ENCODE measurements around the gene PFDN4.
"Not testable (repeated sequence)": the region's sequence is repeated elsewhere in the genome, so short reads cannot be mapped to it uniquely, and the experiment has no call there.

Gene PFDN4

DNA sequence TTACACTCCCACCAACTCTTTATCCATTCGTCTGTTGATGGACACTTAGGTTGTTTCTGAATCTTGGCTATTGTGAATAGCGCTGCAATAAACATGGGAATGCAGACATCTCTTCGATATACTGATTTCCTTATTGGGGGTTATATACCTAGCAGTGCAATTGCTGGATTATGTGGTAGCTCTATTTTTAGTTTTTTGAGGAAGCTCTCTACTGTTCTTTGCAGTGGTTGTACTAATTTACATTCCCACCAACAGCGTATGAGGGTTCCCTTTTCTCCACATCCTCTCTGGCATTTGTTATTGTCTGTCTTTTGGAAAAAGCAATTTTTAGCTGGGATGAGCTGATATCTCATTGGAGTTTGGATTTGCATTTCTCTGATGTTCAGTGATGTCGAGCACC is 4.6 kb upstream of the PFDN4 start:
- DNase-seq = no peak

GRCh38 chr20:54204063-54204462 is 3.8 kb upstream of the PFDN4 start:
- no peak for DNase-seq

DNA sequence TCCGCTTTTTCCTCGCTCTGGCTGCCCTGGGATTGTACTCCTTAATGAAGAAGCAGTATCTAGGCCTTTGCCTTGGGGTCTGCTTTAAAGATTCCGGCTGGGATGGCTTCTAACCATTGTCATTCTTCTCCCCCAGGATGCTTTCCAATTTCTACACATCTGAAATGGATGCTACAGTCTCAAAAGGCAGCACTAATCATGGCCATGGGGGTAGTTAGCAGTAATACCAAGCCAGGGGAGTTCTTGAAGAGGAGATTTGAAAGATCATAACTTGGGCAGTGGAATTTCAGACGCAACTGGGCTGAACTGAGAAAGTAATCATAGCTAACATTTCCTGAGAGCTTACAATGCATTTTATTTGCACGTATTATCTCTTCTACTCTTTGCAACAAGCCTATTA is 3.4 kb upstream of the PFDN4 start:
- DNase-seq = no peak

DNA sequence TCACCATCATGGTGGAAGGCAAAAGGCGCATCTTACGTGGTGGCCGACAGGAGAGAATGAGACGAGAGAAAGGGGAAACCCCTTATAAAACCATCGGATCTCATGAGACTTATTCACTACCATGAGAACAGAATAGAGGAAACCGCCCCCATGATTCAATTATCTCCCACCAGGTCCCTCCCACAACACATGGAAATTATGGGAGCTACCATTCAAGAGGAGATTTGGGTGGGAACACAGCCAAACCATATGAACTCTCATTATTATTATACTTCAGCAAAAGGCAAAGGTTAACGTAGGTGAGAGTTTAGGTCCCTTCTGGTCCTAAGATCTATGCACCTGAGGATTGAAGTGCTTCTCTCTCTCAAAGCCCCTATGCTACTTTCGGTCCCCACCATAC is 2.4 kb upstream of the PFDN4 start:
- DNase-seq = no peak

GRCh38 chr20:54207053-54207742 is 689 bp upstream of the PFDN4 start:
- DNase-seq = no peak

- DNase-seq = no peak
Observed at GRCh38 chr20:54208548-54209176, 775 bp downstream of the PFDN4 start.

GRCh38 chr20:54209216-54209813 is 1.4 kb downstream of the PFDN4 start:
- no peak for DNase-seq

DNA sequence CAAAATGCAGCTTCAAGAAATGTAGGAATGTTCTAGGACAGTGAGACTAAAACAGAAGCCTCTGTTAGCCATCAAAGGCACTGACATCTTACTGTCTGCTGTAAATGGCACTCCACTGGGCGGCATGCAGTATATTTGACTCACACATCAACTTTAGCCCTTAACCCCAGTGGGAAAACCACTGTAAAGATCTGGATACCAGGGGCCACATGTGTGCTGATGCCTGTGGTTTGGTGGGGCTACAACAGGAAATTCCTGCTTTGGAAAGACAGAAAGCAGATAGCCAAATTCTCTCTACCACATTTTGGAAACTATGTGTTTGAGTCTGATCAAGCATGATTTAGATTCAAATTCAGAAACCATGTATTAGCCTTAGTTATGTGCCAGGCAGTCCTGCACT is 4.3 kb downstream of the PFDN4 start:
- no peak for DNase-seq

DNA sequence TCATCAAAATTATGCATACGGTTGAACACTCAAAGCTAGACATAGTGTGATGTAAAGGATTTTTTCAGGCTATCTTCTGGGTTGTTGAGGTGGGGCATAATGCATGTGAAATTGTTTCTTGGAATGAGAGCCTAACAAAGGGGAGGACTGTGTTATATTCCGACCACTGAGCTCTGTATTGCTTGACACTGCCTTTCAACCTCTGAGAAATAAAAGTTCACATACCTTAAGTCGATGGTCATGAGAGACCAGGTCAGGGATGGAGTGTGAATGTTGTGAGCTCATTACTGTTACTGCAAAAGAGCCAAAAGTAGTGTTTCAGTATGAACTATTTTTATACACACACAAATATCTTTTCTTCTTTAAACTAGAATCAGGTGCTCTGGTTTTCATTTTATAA is 5.0 kb downstream of the PFDN4 start:
- DNase-seq = no peak

- no peak for DNase-seq
Observed at GRCh38 chr20:54214566-54214965, 6.7 kb downstream of the PFDN4 start.

- DNase-seq = no peak
Observed at GRCh38 chr20:54215157-54215789, 7.4 kb downstream of the PFDN4 start.

- DNase-seq = no peak
Observed at GRCh38 chr20:54217762-54218161, 9.9 kb downstream of the PFDN4 start.

DNA sequence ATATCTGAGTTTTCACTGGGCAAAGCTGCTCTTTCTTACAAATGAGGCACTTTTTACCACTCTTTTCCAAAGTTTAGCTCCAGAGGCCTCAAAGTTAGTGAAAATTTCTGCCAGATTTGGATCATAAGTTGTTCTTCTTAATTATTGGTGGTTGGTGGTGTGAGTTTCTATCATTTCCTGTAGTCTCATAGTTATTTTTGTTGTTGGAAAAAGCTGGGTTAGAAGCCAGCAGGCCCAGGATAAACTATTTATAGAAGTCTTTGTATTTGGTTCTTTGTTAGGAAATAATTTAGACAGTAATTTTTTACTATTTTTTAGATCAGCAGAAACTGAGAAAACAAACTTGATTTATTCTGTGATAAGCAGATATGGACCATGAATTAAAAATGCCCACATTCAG is 10.6 kb downstream of the PFDN4 start:
- no peak for DNase-seq

DNA sequence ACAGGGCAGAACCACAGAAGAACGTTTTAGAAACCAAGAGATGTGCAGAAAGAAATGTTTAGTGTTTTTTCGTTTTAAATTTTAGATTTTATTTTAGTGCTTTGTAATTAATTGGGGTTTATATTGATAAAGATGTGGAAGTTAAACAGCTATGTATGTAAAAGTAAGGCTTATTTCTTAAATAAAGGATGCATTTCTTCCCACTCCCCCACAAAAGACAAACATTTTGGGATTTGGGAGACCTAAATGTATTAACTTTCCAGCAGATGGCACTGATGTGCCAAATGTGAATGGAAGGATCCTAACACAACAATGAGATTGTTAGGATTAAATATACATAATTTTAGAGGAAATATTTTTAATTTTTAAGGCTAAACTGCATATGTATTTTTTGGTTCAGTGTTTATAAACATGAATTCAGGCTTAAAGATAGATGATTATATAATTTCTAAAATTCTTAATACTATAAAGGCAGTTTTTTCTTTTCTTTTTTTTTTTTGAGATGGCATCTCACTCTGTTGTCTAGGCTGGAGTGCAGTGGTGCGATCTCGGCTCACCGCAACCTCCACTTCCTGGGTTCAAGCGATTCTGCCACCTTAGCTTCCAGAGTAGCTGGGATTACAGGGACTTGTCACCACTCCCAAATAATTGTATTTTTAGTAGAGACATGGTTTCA is 12.0 kb downstream of the PFDN4 start:
- DNase-seq = no peak

DNA sequence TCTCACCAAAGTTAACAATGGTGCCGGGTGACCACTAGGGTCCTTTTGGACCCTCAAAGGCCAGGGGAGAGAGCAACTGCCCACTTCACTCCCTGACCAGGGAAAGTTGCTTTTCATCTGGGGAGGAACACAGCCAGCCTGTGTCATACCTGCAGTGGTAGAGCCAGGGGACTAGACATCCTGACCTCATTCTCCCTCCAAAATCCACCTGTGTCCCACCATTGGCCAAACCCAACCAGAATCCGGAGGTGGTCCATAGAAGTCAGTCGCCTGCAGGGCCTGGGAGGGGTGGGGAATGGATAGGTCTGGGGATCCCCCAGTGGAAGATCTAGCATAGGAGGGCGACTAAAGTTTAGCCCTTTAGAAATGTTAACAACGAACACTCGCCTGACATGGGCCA is 12.8 kb downstream of the PFDN4 start:
- no peak for DNase-seq

DNA sequence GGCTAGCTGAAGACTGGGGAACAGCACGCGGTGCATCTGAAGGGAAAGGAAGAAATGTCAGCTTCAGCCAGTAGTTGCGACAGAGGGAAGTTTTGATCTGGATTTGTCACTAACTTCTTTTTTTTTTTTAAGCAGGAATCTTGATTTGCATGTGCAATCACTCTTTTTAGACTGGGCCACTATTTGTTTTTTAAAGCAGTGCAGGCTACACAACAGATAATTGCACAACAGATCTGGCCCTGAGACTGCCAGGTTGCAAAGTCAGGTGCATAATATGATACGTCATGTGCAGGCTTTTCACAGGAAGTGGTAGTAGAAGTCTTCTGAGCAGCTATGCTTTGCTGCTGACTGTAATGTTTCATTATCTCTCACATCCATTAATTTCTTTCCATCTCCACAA is 13.5 kb downstream of the PFDN4 start:
- peak; percentile 13 for DNase-seq

DNA sequence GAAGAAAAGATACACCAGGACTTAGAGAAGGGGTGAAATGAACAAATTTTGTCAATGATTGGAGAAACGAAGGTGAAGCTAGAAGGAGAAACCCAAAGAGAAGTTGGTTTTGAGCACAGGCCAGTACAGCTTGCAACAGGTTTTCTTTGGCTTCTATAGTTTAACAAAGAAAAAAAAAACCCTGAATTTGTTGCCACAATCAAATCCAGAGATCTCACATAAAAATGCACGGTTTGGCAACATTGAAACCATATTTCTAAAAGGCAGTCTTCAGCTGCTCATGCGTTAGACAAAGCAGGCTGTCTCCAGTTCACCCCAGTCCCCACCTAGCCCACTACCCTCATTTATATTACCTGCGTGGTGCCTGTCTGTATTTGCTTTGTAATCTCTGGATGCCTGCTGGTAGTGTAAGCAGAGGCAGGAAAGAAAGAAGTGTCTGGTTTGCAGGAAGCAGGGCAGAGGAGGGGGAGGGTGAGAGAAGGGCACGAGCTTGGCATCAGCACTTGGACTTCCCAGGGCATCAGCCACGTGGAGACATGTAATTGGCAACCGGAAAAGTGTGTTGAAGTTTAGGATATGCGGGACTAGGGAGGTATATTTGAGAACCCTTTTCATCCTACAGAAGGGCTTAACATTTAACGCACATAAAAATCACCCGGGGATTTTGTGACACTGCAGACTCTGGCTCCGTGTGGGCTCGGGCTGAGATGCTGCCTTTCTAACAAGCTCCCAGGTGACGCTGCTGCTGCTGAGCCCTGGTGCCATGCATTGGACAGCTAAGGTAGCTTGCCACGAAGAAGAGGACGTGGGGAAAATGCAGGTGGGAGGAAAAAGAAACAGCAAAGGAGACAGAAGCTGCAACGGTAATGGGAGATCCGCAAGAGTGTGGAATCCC is 14.4 kb downstream of the PFDN4 start:
- DNase-seq = no peak

DNA sequence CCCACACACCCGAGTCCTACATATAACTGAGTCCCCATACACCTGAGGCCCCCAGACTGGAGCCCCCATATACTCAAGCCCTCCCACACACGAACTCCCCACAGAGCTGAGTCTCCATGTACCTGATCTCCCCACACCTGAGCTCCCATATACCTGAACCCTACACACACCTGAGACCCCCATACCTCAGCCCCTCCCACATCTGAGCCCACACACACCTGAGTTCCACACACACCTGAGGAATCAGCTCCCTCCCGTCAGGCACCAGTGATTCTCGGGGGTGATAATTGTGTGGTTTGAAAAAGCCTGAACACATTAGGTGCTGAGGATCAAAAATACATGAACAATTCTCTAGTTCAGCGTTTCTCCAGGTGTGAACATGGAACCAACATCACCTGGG is 15.4 kb downstream of the PFDN4 start:
- no peak for DNase-seq

DNA sequence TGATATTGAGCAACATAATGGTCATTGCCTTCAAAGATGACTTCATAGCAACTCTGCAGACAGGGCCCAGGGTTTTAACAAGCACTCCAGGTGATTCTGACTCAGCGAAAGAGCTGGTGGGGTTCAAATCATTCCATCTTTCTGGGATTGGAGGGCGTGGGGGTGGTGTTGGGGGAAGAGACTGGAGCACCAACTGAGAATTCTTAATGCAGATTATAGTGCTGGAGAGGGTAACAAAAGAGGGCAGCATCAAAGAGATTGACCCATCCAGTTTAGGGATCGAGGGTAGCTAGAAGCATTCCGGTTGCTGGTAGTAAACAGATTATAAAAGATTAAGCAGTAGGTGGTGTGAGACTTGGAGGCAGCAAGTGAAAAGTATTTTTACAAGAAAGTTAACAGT is 15.9 kb downstream of the PFDN4 start:
- DNase-seq = no peak

GRCh38 chr20:54224642-54225041 is 16.8 kb downstream of the PFDN4 start:
- not testable (repeated sequence) for DNase-seq

- DNase-seq = no peak
Observed at GRCh38 chr20:54227241-54227640, 19.4 kb downstream of the PFDN4 start.

- no peak for DNase-seq
Observed at GRCh38 chr20:54227751-54228150, 19.9 kb downstream of the PFDN4 start.

Data from CD4-positive, alpha-beta T cell treated with Interleukin-12 subunit alpha and Interleukin-12 subunit beta, for 1 hour (primary cell).